ENCODE measurements around the gene KRT12. TPM values are rescaled to one million over a fixed set of nuclear protein-coding genes. Genes with fewer than 3 reads are reported as not detected.

Gene KRT12
- total and polyA plus RNA-seq, 2 of the 4 experiments (the other 2 are of a cell fraction) = not detected

DNA sequence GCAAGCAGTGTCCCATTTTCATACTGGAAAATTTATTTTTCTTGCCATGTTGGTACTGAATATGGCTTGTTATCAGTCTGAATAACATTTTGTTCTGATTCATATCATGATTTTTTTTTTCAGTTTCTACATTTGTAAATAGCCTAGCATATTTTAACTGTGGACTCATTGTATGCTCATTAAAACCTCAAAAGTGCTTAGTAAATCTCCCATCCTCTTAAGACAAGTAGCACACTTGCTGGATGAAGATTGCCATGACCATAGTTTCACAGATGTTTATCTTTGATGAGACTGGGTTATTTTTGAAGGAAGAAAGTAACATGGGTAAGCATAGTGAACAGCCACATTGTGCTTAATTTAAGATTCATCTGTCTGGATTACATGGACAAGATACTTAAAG is 45.5 kb downstream of the KRT12 start:
- Histone ChIP-seq H3K9me3 (ENCODE audit: control insufficient read depth, insufficient read depth, low read length) (no peaks in the 10 kb centered on the region), H3K4me2 (ENCODE audit: low read depth, low read length) (peak overlapping the region; percentile 18; the same call in 1 of the 2 replicates), H2BK20ac (ENCODE audit: low read depth, low read length) (no peak overlapping the region), H3K9me1 (ENCODE audit: insufficient read depth, low read length) (peaks cover 3% of the 10 kb centered on the region), H3K4me3 (ENCODE audit: insufficient read depth, low read depth, low read length) (no peak overlapping the region), H4K5ac (ENCODE audit: low read depth, low read length) (no peak overlapping the region; the same call in 1 of the 2 replicates), H2BK15ac (ENCODE audit: low read depth, low read length) (no peak overlapping the region), H4K91ac (ENCODE audit: insufficient read depth, low read depth, low read length) (no peak overlapping the region), H3K9ac (ENCODE audit: low read depth, low read length) (no peak overlapping the region), H3K36me3 (ENCODE audit: control insufficient read depth, insufficient read depth, low read length) (peaks cover 10% of the 10 kb centered on the region), H2BK120ac (ENCODE audit: low read depth, low read length) (no peak overlapping the region), H3K79me1 (ENCODE audit: low read depth in 1 of 2, low read length in 2 of 2) (peaks cover 40 to 49% of the 10 kb centered on the region in 2 experiments), H3K4ac (ENCODE audit: low read depth, low read length) (no peak overlapping the region), H2AK5ac (ENCODE audit: low read depth, low read length) (no peak overlapping the region), H3K27me3 (ENCODE audit: control insufficient read depth, insufficient read depth, low read length) (no peaks in the 10 kb centered on the region), H4K20me1 (ENCODE audit: insufficient read depth, low read length) (no peaks in the 10 kb centered on the region), H4K8ac (ENCODE audit: low read depth in 2 of 2, low read length in 2 of 2) (0 out of 4 replicates have a peak overlapping the region, but pooled peaks of 1 of the 2 experiments have one; percentile 31), H3K56ac (ENCODE audit: extremely low read depth, insufficient read depth, low read length) (no peak overlapping the region), H3K14ac (replicated peaks; ENCODE audit: low read depth, low read length) (no peak overlapping the region), H3K18ac (ENCODE audit: low read depth, low read length) (no peak overlapping the region), H2BK5ac (ENCODE audit: low read depth, low read length, poor library complexity, severe bottlenecking) (peak overlapping the region; percentile 46), H3K4me1 (ENCODE audit: control insufficient read depth, insufficient read depth, low read length) (peaks cover 10% of the 10 kb centered on the region; the same call in 1 of the 2 replicates), H3K23ac (ENCODE audit: low read depth, low read length) (no peak overlapping the region), H3K27ac (ENCODE audit: insufficient read depth, low read length) (no peak overlapping the region), H2AK9ac (replicated peaks; ENCODE audit: low read depth, low read length, poor library complexity) (no peak overlapping the region), H2AFZ (replicated peaks; ENCODE audit: low read length, poor library complexity) (no peak overlapping the region)
- in situ Hi-C loops (cut with MboI; ENCODE audit: low sequenced_read_pairs) (no loop called here), dilution Hi-C loops (cut with HindIII; ENCODE audit: low sequenced_read_pairs, unreplicated experiment) (no loop called here), intact Hi-C loops (cut with micrococcal nuclease) (no loop called here)
- peak; percentile 41 for DNase-seq
- CTCF ChIA-PET = no interaction called here
- POLR2A ChIA-PET (ENCODE audit: unreplicated experiment) = no interaction called here
- no peak for ATAC-seq (ENCODE audit: low read depth)
- no TSS peak for BruUV-seq (replicated peaks)
- TF ChIP-seq RAD21 (IDR thresholded peaks at IDR 0.05; ENCODE audit: low read length) = no peak
- TF ChIP-seq MAFK (IDR thresholded peaks at IDR 0.05; ENCODE audit: low read depth, low read length) = no peak
- TF ChIP-seq CEBPB (IDR thresholded peaks at IDR 0.05; ENCODE audit: low read depth, low read length) = no peak
- no peak for TF ChIP-seq NFE2L2 (IDR thresholded peaks at IDR 0.05; ENCODE audit: low read depth, low read length)
- TF ChIP-seq SMC3 (IDR thresholded peaks at IDR 0.05; ENCODE audit: low read depth, low read length) = no peak
- TF ChIP-seq MAZ (IDR thresholded peaks at IDR 0.05; ENCODE audit: borderline replicate concordance, low read depth, low read length) = no peak
- TF ChIP-seq POLR2A (IDR thresholded peaks at IDR 0.05; ENCODE audit: low read depth, low read length) = no peak
- TF ChIP-seq CHD1 (IDR thresholded peaks at IDR 0.05; ENCODE audit: low read depth, low read length) = no peak
- no peak for TF ChIP-seq RCOR1 (IDR thresholded peaks at IDR 0.05; ENCODE audit: insufficient replicate concordance, low read length)
- no peak for TF ChIP-seq ELK1 (IDR thresholded peaks at IDR 0.05; ENCODE audit: borderline replicate concordance, low read depth, low read length)
- TF ChIP-seq FOS (IDR thresholded peaks at IDR 0.05; ENCODE audit: low read depth, low read length) = no peak
- TF ChIP-seq BHLHE40 (IDR thresholded peaks at IDR 0.05; ENCODE audit: low read depth, low read length) = no peak
- no peak for TF ChIP-seq CTCF (conservative IDR thresholded peaks at IDR 0.05; ENCODE audit: low read depth, low read length)
- no peak for TF ChIP-seq MXI1 (IDR thresholded peaks at IDR 0.05; ENCODE audit: borderline replicate concordance, low read depth, low read length)
- no peak for TF ChIP-seq RFX5 (IDR thresholded peaks at IDR 0.05; ENCODE audit: low read depth, low read length)
- TF ChIP-seq, protein P1, sequence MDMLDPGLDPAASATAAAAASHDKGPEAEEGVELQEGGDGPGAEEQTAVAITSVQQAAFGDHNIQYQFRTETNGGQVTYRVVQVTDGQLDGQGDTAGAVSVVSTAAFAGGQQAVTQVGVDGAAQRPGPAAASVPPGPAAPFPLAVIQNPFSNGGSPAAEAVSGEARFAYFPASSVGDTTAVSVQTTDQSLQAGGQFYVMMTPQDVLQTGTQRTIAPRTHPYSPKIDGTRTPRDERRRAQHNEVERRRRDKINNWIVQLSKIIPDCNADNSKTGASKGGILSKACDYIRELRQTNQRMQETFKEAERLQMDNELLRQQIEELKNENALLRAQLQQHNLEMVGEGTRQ (IDR thresholded peaks at IDR 0.05; ENCODE audit: low read depth, low read length) = no peak

All from IMR-90 (cell line).